ENCODE results near the gene NAV2. TPM values are rescaled to one million over a fixed set of nuclear protein-coding genes. Genes with fewer than 3 reads are reported as not detected.
"Not testable (repeated sequence)": the region's sequence is repeated elsewhere in the genome, so short reads cannot be mapped to it uniquely, and the experiment has no call there.

NAV2 gene
- total RNA-seq, 1 experiment from 2014 or later = 2.1 TPM

GRCh38 chr11:20005747-20006146 is 293.1 kb downstream of the NAV2 start:
- H3K27ac ChIP-seq (ENCODE audit: low read depth, low read length) = no peak overlapping the region
- RAD21 ChIA-PET (ENCODE audit: low non-redundant PET in 1 of 2, low total read pairs in 2 of 2, uncharacterized antibody in 2 of 2, unreplicated experiment in 2 of 2) = no interaction called here
- ATAC-seq = no peak

DNA sequence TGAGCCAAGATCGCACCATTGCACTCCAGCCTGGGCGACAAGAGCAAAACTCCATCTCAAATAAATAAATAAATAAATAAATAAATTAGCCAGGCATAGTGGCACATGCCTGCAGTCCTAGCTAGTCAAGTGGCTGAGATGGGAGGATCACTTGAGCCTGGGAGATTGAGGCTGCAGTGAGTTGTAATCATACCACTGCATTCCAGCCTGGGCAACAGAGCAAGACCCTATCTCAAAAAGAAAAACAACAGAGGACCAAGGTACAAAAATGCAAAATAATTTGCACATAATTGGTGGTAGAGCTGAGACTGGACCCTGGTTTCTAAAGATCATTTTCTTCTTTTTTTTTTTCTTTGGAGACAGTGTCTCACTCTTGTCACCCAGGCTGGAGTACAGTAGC is 294.0 kb downstream of the NAV2 start:
- H3K79me2 ChIP-seq (ENCODE audit: insufficient read depth, low read length); intact Hi-C loops (cut with micrococcal nuclease); DNase-seq (ENCODE audit: low read depth, low spot score); H3K9me2 ChIP-seq (ENCODE audit: insufficient read depth); H3K27ac ChIP-seq (ENCODE audit: low read depth, low read length); CTCF ChIA-PET; H3K9ac ChIP-seq (ENCODE audit: low read length); H4K20me1 ChIP-seq (ENCODE audit: insufficient read depth); BruUV-seq (replicated peaks); H2AFZ ChIP-seq (ENCODE audit: low read depth, low read length, poor library complexity, severe bottlenecking); H3K4me1 ChIP-seq (ENCODE audit: control insufficient read depth in 1 of 2, insufficient read depth in 2 of 2, low read length in 2 of 2); H3K36me3 ChIP-seq (ENCODE audit: control insufficient read depth in 1 of 2, insufficient read depth in 2 of 2, low read length in 2 of 2); H3K9me3 ChIP-seq (ENCODE audit: control insufficient read depth in 1 of 2, insufficient read depth in 1 of 2, low read depth in 1 of 2, low read length in 2 of 2); POLR2A ChIA-PET; RAD21 ChIA-PET (ENCODE audit: low non-redundant PET in 1 of 2, low total read pairs in 2 of 2, uncharacterized antibody in 2 of 2, unreplicated experiment in 2 of 2); H3K27me3 ChIP-seq (ENCODE audit: insufficient read depth, low read length); H3K4me2 ChIP-seq (ENCODE audit: low read length); ATAC-seq; H3K4me3 ChIP-seq (replicated peaks in 1 of 2; ENCODE audit: low read depth in 1 of 2, low read length in 2 of 2): not testable (repeated sequence)

More at GRCh38 chr11:20005747-20006146, 293.1 kb downstream of the NAV2 start:
- Histone ChIP-seq H3K79me2 (ENCODE audit: insufficient read depth, low read length) (no peaks in the 10 kb centered on the region), H3K9me3 (ENCODE audit: control insufficient read depth in 1 of 2, insufficient read depth in 1 of 2, low read depth in 1 of 2, low read length in 2 of 2) (no peaks in the 10 kb centered on the region), H3K4me2 (ENCODE audit: low read length) (no peak overlapping the region), H3K4me1 (ENCODE audit: control insufficient read depth in 1 of 2, insufficient read depth in 2 of 2, low read length in 2 of 2) (peaks cover 0 to 7% of the 10 kb centered on the region in 2 experiments; a peak in 1 of 4 replicates), H3K27me3 (ENCODE audit: insufficient read depth, low read length) (0 out of 2 replicates have a peak, but pooled peaks cover 7% of the 10 kb centered on the region), H4K20me1 (ENCODE audit: insufficient read depth) (no peaks in the 10 kb centered on the region), H3K4me3 (replicated peaks in 1 of 2; ENCODE audit: low read depth in 1 of 2, low read length in 2 of 2) (no peak overlapping the region), H3K36me3 (ENCODE audit: control insufficient read depth in 1 of 2, insufficient read depth in 2 of 2, low read length in 2 of 2) (no peaks in the 10 kb centered on the region), H2AFZ (ENCODE audit: low read depth, low read length, poor library complexity, severe bottlenecking) (no peak overlapping the region), H3K9me2 (ENCODE audit: insufficient read depth) (no peaks in the 10 kb centered on the region), H3K9ac (ENCODE audit: low read length) (no peak overlapping the region)
- TF ChIP-seq MAX (IDR thresholded peaks at IDR 0.05) = no peak
- no peak for TF ChIP-seq POLR2A (IDR thresholded peaks at IDR 0.05; ENCODE audit: borderline replicate concordance, extremely low read depth, insufficient read depth, insufficient read length)
- TF ChIP-seq, protein P1, sequence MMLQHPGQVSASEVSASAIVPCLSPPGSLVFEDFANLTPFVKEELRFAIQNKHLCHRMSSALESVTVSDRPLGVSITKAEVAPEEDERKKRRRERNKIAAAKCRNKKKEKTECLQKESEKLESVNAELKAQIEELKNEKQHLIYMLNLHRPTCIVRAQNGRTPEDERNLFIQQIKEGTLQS (IDR thresholded peaks at IDR 0.05) = no peak
- no peak for TF ChIP-seq ZBTB33 (IDR thresholded peaks at IDR 0.05; ENCODE audit: extremely low read depth, insufficient replicate concordance, low read length)
- TF ChIP-seq POLR2AphosphoS5 (IDR thresholded peaks at IDR 0.05; ENCODE audit: low read depth, low read length) = no peak
- TF ChIP-seq FOSL1 (IDR thresholded peaks at IDR 0.05; ENCODE audit: low read depth) = no peak
- TF ChIP-seq RAD21 (IDR thresholded peaks at IDR 0.05; ENCODE audit: low read depth) = no peak
- TF ChIP-seq SIN3A (IDR thresholded peaks at IDR 0.05; ENCODE audit: low read depth) = no peak
- TF ChIP-seq CEBPB (IDR thresholded peaks at IDR 0.05; ENCODE audit: low read depth) = no peak
- no peak for TF ChIP-seq ELF1 (IDR thresholded peaks at IDR 0.05; ENCODE audit: borderline replicate concordance, low read depth)
- no peak for TF ChIP-seq SRF (IDR thresholded peaks at IDR 0.05; ENCODE audit: low read depth)
- ChIA-PET CTCF (no interaction called here), POLR2A (no interaction called here)
- BruUV-seq (replicated peaks) = no TSS peak
- DNase-seq (ENCODE audit: low read depth, low spot score) = no peak
- intact Hi-C loops (cut with micrococcal nuclease) = no loop called here

All from HCT116 (cell line).